H1 (cell line): ENCODE data around the gene NDUFAF7. TPM values are rescaled to one million over a fixed set of nuclear protein-coding genes. Genes with fewer than 3 reads are reported as not detected.

Experiments used
- CTCF ChIA-PET: fragments of 300-600 bp; sonication (Branson Sonifier 250); formaldehyde crosslinking; loops from one replicate; lab custom pipeline; 2021; ENCODE audit not compliant: partially characterized antibody; lab: Charles Lee
- POLR2A ChIA-PET: fragments of 300-600 bp; sonication (Branson Sonifier 250); formaldehyde crosslinking; loops from one replicate; lab custom pipeline; 2021; ENCODE audit warnings: inconsistent platforms; ENCODE audit not compliant: partially characterized antibody; lab: Charles Lee
- DNase-seq, 2 experiments: peaks; one replicate each; pipeline versions ENCODE4 v3.0.0 to v3.0.0-alpha.2; 2010 to 2022; ENCODE audit warnings: low spot score in 2 of 2, low read depth in 1 of 2, mixed read lengths in 1 of 2
- FAIRE-seq: peaks from 2 replicates; lab custom pipeline; 2011; peaks lifted over from hg19 to GRCh38; lab: Jason Lieb, UNC
- H2AFZ ChIP-seq: 2 replicates; pipeline ENCODE4 v1.8.1; 2012; ENCODE audit warnings: low read length, inconsistent platforms
- H2AK5ac ChIP-seq: 2 replicates; pipeline ENCODE4 v1.6.1; 2013; ENCODE audit warnings: low read depth, low read length
- H2BK120ac ChIP-seq: replicated peaks from 2 replicates; pipeline ENCODE3; 2013; ENCODE audit warnings: low read depth, low read length, inconsistent platforms
- H2BK12ac ChIP-seq: 2 replicates; pipeline ENCODE4 v1.6.1; 2013; ENCODE audit warnings: low read depth, low read length
- H2BK15ac ChIP-seq: 2 replicates; pipeline ENCODE4 v1.6.1; 2013; ENCODE audit warnings: low read length
- H2BK20ac ChIP-seq: 2 replicates; pipeline ENCODE4 v1.6.1; 2013; ENCODE audit warnings: low read length
- H2BK5ac ChIP-seq: 2 replicates; pipeline ENCODE4 v1.6.1; 2013; ENCODE audit warnings: low read depth, low read length
- H3K14ac ChIP-seq: 2 replicates; pipeline ENCODE4 v1.6.1; 2013; ENCODE audit warnings: inconsistent platforms; ENCODE audit not compliant: insufficient read length
- H3K18ac ChIP-seq: 2 replicates; pipeline ENCODE4 v1.6.1; 2013; ENCODE audit warnings: low read length; ENCODE audit errors: extremely low read depth
- H3K23ac ChIP-seq: 2 replicates; pipeline ENCODE4 v1.6.1; 2013; ENCODE audit warnings: inconsistent platforms; ENCODE audit not compliant: insufficient read length
- H3K23me2 ChIP-seq: 2 replicates; pipeline ENCODE4 v1.6.1; 2013; ENCODE audit warnings: low read depth, low read length
- H3K27ac ChIP-seq: 2 replicates; pipeline ENCODE4 v1.6.1; 2011; ENCODE audit warnings: low read depth, low read length, inconsistent platforms
- H3K27me3 ChIP-seq, 4 experiments: replicated peaks in 1 of 4; 1 replicate in 1 of 4; 2 replicates in 3 of 4; pipeline versions ENCODE4 v1.6.1 to v1.8.1; 2011 to 2013; ENCODE audit warnings: low read length in 3 of 4, mild to moderate bottlenecking in 3 of 4, inconsistent platforms in 2 of 4, mixed read lengths in 2 of 4, moderate library complexity in 1 of 4; ENCODE audit not compliant: control insufficient read depth in 3 of 4, insufficient read depth in 3 of 4; ENCODE audit errors: extremely low read depth in 1 of 4
- H3K36me3 ChIP-seq, 4 experiments: 2 replicates each; pipeline versions ENCODE4 v1.6.1 to v1.8.1; 2011 to 2013; ENCODE audit warnings: mild to moderate bottlenecking in 4 of 4, low read length in 3 of 4, moderate library complexity in 2 of 4, control low read depth in 1 of 4, inconsistent platforms in 1 of 4; ENCODE audit not compliant: insufficient read depth in 4 of 4, control insufficient read depth in 2 of 4
- H3K4ac ChIP-seq: replicated peaks from 2 replicates; pipeline ENCODE3; 2013; ENCODE audit warnings: low read length, low read depth, mixed read lengths, inconsistent platforms; ENCODE audit not compliant: insufficient read length
- H3K4me1 ChIP-seq, 4 experiments: replicated peaks in 1 of 4; 1 replicate in 1 of 4; 2 replicates in 3 of 4; pipeline versions ENCODE4 v1.6.1 to v1.8.1; 2011 to 2013; ENCODE audit warnings: low read length in 3 of 4, inconsistent platforms in 2 of 4, mixed read lengths in 1 of 4; ENCODE audit not compliant: insufficient read depth in 4 of 4, control insufficient read depth in 3 of 4
- H3K4me2 ChIP-seq, 2 experiments: 2 replicates each; pipeline versions ENCODE4 v1.6.1 to v1.8.1; 2011 to 2013; ENCODE audit warnings: low read depth in 2 of 2, low read length in 2 of 2, control low read depth in 1 of 2, inconsistent platforms in 1 of 2, mild to moderate bottlenecking in 1 of 2; ENCODE audit not compliant: insufficient read depth in 1 of 2
- H3K4me3 ChIP-seq, 4 experiments: fragments of 200-600, 300-600 bp in 1 of 4; sonication (generic), shearing (Covaris generic), sonication (Bioruptor Twin) in 1 of 4; 2 replicates each; pipeline versions ENCODE4 v1.5.1 to v1.8.1; 2011 to 2016; ENCODE audit warnings: low read length in 4 of 4, low read depth in 3 of 4, control low read depth in 2 of 4, inconsistent platforms in 2 of 4, mild to moderate bottlenecking in 2 of 4, mixed read lengths in 1 of 4, moderate library complexity in 1 of 4; ENCODE audit not compliant: insufficient read depth in 2 of 4; ENCODE audit errors: extremely low read depth in 1 of 4
- H3K56ac ChIP-seq: replicated peaks from 2 replicates; pipeline ENCODE3; 2013; ENCODE audit warnings: low read depth, mild to moderate bottlenecking, mixed read lengths, low read length, inconsistent platforms; ENCODE audit not compliant: insufficient read length
- H3K79me1 ChIP-seq: 2 replicates; pipeline ENCODE4 v1.6.1; 2013; ENCODE audit warnings: low read depth, low read length, control low read depth
- H3K79me2 ChIP-seq, 2 experiments: 2 replicates each; pipeline versions ENCODE4 v1.6.1 to v1.8.1; 2012 to 2013; ENCODE audit warnings: low read length in 2 of 2, mild to moderate bottlenecking in 2 of 2, inconsistent platforms in 1 of 2; ENCODE audit not compliant: insufficient read depth in 2 of 2, control insufficient read depth in 1 of 2
- H3K9ac ChIP-seq, 4 experiments: replicated peaks in 1 of 4; 1 replicate in 1 of 4; 2 replicates in 3 of 4; pipeline versions ENCODE4 v1.6.1 to v1.8.1; 2011 to 2013; ENCODE audit warnings: low read depth in 3 of 4, low read length in 3 of 4, control low read depth in 2 of 4, mild to moderate bottlenecking in 2 of 4, moderate library complexity in 2 of 4, inconsistent platforms in 1 of 4; ENCODE audit errors: extremely low read depth in 1 of 4
- H3K9me3 ChIP-seq, 2 experiments: 2 replicates each; pipeline versions ENCODE4 v1.6.1 to v1.8.1; 2012 to 2013; ENCODE audit warnings: mild to moderate bottlenecking in 2 of 2, moderate library complexity in 2 of 2, control low read depth in 1 of 2, inconsistent platforms in 1 of 2, low read depth in 1 of 2, low read length in 1 of 2, mixed read lengths in 1 of 2; ENCODE audit not compliant: insufficient read depth in 2 of 2
- H4K20me1 ChIP-seq, 2 experiments: replicated peaks in 1 of 2; 2 replicates each; pipeline versions ENCODE3 to v1.8.1; 2011 to 2013; ENCODE audit warnings: inconsistent platforms in 2 of 2, low read length in 2 of 2, mild to moderate bottlenecking in 1 of 2; ENCODE audit not compliant: insufficient read depth in 2 of 2, control insufficient read depth in 1 of 2
- H4K5ac ChIP-seq: 2 replicates; pipeline ENCODE4 v1.6.1; 2013; ENCODE audit warnings: low read length, low read depth, mixed read lengths, inconsistent platforms; ENCODE audit not compliant: insufficient read length
- H4K8ac ChIP-seq: 2 replicates; pipeline ENCODE4 v1.8.0; 2013; ENCODE audit warnings: mild to moderate bottlenecking, moderate library complexity, low read length, inconsistent platforms; ENCODE audit not compliant: insufficient read depth; ENCODE audit errors: extremely low read depth
- H4K91ac ChIP-seq: replicated peaks from 2 replicates; pipeline ENCODE3; 2013; ENCODE audit warnings: low read length, mixed read lengths, inconsistent platforms; ENCODE audit not compliant: insufficient read length
- CBX5 ChIP-seq: fragments of 300-800, 300-1000 bp; sonication (generic); IDR thresholded peaks from 2 replicates; pipeline ENCODE4 v1.7.1; 2016; ENCODE audit warnings: antibody characterized with exemption, low read length, low read depth
- CHD1 ChIP-seq: IDR thresholded peaks from 2 replicates; pipeline ENCODE4 v1.6.1; 2012; ENCODE audit warnings: low read depth, low read length, improper control_type of control experiment
- CTBP2 ChIP-seq: IDR thresholded peaks from 2 replicates; pipeline ENCODE4 v1.7.0; 2011; ENCODE audit warnings: borderline replicate concordance, mild to moderate bottlenecking, moderate library complexity, mixed read lengths, low read length; ENCODE audit not compliant: insufficient read depth, insufficient read length
- FOSL1 ChIP-seq: IDR thresholded peaks from 2 replicates; pipeline ENCODE4 v1.6.1; 2011; ENCODE audit warnings: mild to moderate bottlenecking, low read depth, low read length, moderate library complexity; ENCODE audit not compliant: insufficient read depth
- JUND ChIP-seq: IDR thresholded peaks from 2 replicates; pipeline ENCODE4 v1.6.1; 2011; ENCODE audit warnings: mild to moderate bottlenecking, improper control_type of control experiment, low read length
- MAX ChIP-seq: IDR thresholded peaks from 2 replicates; pipeline ENCODE4 v1.6.1; 2012; ENCODE audit warnings: inconsistent platforms
- POU5F1 ChIP-seq: IDR thresholded peaks from 2 replicates; pipeline ENCODE4 v1.6.1; 2011; ENCODE audit warnings: low read depth, mild to moderate bottlenecking, low read length, moderate library complexity
- RBBP5 ChIP-seq: IDR thresholded peaks from 2 replicates; pipeline ENCODE4 v1.7.1; 2012; ENCODE audit warnings: low read depth, mild to moderate bottlenecking, inconsistent platforms, low read length, moderate library complexity, borderline replicate concordance
- RFX5 ChIP-seq: IDR thresholded peaks from 2 replicates; pipeline ENCODE4 v1.6.1; 2011; ENCODE audit warnings: low read depth, low read length, improper control_type of control experiment, borderline replicate concordance
- RXRA ChIP-seq: IDR thresholded peaks from 2 replicates; pipeline ENCODE4 v1.6.1; 2011; ENCODE audit warnings: low read depth, mild to moderate bottlenecking, low read length, moderate library complexity; ENCODE audit not compliant: insufficient read depth
- TAF7 ChIP-seq: optimal IDR thresholded peaks from 2 replicates; pipeline ENCODE3; 2011; ENCODE audit warnings: low read depth, mild to moderate bottlenecking, inconsistent platforms, low read length, moderate library complexity, borderline replicate concordance
- WGBS, 2 experiments: shearing (Covaris generic) in 1 of 2; methylation state at CpG; one replicate each; pipeline versions ENCODE4 v1.1.6 to v1.1.7; 2013 to 2015; ENCODE audit warnings: low lambda C conversion rate in 2 of 2, mixed read lengths in 2 of 2, inconsistent platforms in 1 of 2, low coverage in 1 of 2, missing lambda C conversion rate in 1 of 2; ENCODE audit not compliant: insufficient replicate concordance in 2 of 2, insufficient coverage in 1 of 2, insufficient read length in 1 of 2; ENCODE audit errors: extremely low coverage in 1 of 2, missing lambda C conversion rate in 1 of 2; 5-methylcytosine and 5-hydroxymethylcytosine counted together
- polyA plus RNA-seq, 7 experiments: library from polyadenylated mRNA; depleted of rRNA in 3 of 7; stranded (reverse) in 5 of 7; unstranded in 2 of 7; fragments of >200 nt in 5 of 7; fragments of 200-250 nt in 2 of 7; gene quantifications; 1 replicate in 5 of 7; 2 replicates in 1 of 7; 4 replicates in 1 of 7; pipeline versions ENCODE4 v1.2.1 to v1.2.3, GENCODE V29; 2011 to 2013; ENCODE audit warnings: missing spikeins in 2 of 7, mixed read lengths in 2 of 7
- total RNA-seq: library from RNA; stranded (reverse); fragmentation: NEBNext Ultra II Directional; extraction: Animal tissue kit (Norgen Biotek cat#: 25700); gene quantifications from 2 replicates; pipeline ENCODE4 v1.2.1, GENCODE V29; 2021

The NDUFAF7 gene
- total and polyA plus RNA-seq, 2 of the 8 experiments (the other 6 are each of a cell fraction or from before 2014, with no cell fraction given) = 50.2 to 56.0 TPM

GRCh38 chr2:37189452-37190153, 41.9 kb upstream of the NDUFAF7 start:
- Histone ChIP-seq H3K4me3 (no peak overlapping the region), H2AFZ (no peak overlapping the region), H2BK15ac (0 out of 2 replicates have a peak overlapping the region, but pooled peaks have one; percentile 53), H2BK12ac (peak overlapping the region; percentile 93; the same call in 1 of the 2 replicates), H4K8ac (no peak overlapping the region), H3K4ac (no peak overlapping the region), H3K36me3 (no peaks in the 10 kb centered on the region), H3K9ac (no peak overlapping the region), H4K91ac (peak overlapping the region; percentile 13), H3K4me1 (peaks cover 14 to 25% (median 16%) of the 10 kb centered on the region in 4 experiments), H3K23ac (no peak overlapping the region), H3K23me2 (no peaks in the 10 kb centered on the region), H3K18ac (peak overlapping the region; percentile 65; the same call in 1 of the 2 replicates), H3K9me3 (no peaks in the 10 kb centered on the region), H3K4me2 (peak overlapping the region; percentile 14 to 16; a peak in 3 of 4 replicates), H4K5ac (no peak overlapping the region), H2AK5ac (peak overlapping the region; percentile 53), H3K79me1 (no peaks in the 10 kb centered on the region), H3K56ac (peak overlapping the region; percentile 57), H3K27me3 (no peaks in the 10 kb centered on the region), H3K14ac (no peak overlapping the region), H3K27ac (no peak overlapping the region), H2BK5ac (peak overlapping the region; percentile 85; the same call in 1 of the 2 replicates), H2BK20ac (peak overlapping the region; percentile 24), H2BK120ac (peak overlapping the region; percentile 7), H4K20me1 (no peaks in the 10 kb centered on the region), H3K79me2 (no peaks in the 10 kb centered on the region)
- FAIRE-seq (peak; percentile 78), DNase-seq (peak in 1 of 2 experiments; percentile 69)
- ChIA-PET CTCF (interaction anchor here (0.6 to 8.8 kb wide), 7 partner anchors 9 to 203 kb away, joined by 3 to 48 read pairs (median 12); no protein-coding TSS in a partner anchor), POLR2A (interaction anchor here (1.1 to 5.2 kb wide), 8 partner anchors 9 to 135 kb away, joined by 3 to 26 read pairs (median 4); partner anchors contain the start of genes CEBPZ, NDUFAF7 and PRKD3)
- WGBS, 2 experiments = 63% methylated on average over 6 of the region's 6 CpGs; no CpG with 5 or more reads in 1 of the 2 experiments
- TF ChIP-seq RFX5 (no peak), CBX5 (no peak), RXRA (no peak), CTBP2 (no peak), FOSL1 (no peak), RBBP5 (no peak), TAF7 (peak; percentile 13), POU5F1 (no peak), JUND (peak; percentile 58; the same call in 1 of the 2 replicates), MAX (no peak), CHD1 (no peak)
